NCI-H1105 (cell line): Measurements from ENCODE around the gene RBM33.

Experiments used
- DNase-seq: peaks from one replicate; lab custom pipeline; 2025; lab: John Stamatoyannopoulos, UW

The RBM33 gene

GRCh38 chr7:155824227-155824886 is 179.9 kb downstream of the RBM33 start:
- DNase-seq, result no peak

- no peak for DNase-seq
Observed at GRCh38 chr7:155825336-155825735, 180.9 kb downstream of the RBM33 start.

- no peak for DNase-seq
Observed at GRCh38 chr7:155829796-155830470, 185.5 kb downstream of the RBM33 start.
